A673 (cell line): Measurements from ENCODE around the gene ATRAID. TPM values are rescaled to one million over a fixed set of nuclear protein-coding genes. Genes with fewer than 3 reads are reported as not detected.

Experiments used
- BruUV-seq: library from RNA; stranded (reverse); fragments of 400-500 nt; replicated peaks from 2 replicates; lab custom pipeline; 2021; lab: Mats Ljungman, UMichigan
- CTCF ChIA-PET: fragments of 300-600 bp; sonication (Branson Sonifier 250); formaldehyde crosslinking; loops from one replicate; lab custom pipeline; 2022; ENCODE audit warnings: antibody characterized with exemption; lab: Charles Lee
- POLR2A ChIA-PET: fragments of 300-600 bp; sonication (Branson Sonifier 250); formaldehyde crosslinking; loops from one replicate; lab custom pipeline; 2022; ENCODE audit warnings: antibody characterized with exemption; ENCODE audit not compliant: low non-redundant PET; lab: Charles Lee
- DNase-seq: peaks from one replicate; pipeline ENCODE4 v3.0.0-alpha.2; 2015; ENCODE audit warnings: low spot score
- H3K27ac ChIP-seq: fragments of 200-600 bp; sonication (generic); 2 replicates; pipeline ENCODE4 v1.5.1; 2016; ENCODE audit warnings: mixed run types, low read depth, mild to moderate bottlenecking, mixed read lengths, antibody characterized with exemption, low read length; ENCODE audit not compliant: poor library complexity, severe bottlenecking
- H3K27me3 ChIP-seq: fragments of 200-600 bp; sonication (generic); replicated peaks from 2 replicates; pipeline ENCODE4 v1.6.1; 2017; ENCODE audit warnings: mixed run types, low read depth, mild to moderate bottlenecking, mixed read lengths, antibody characterized with exemption, low read length; ENCODE audit not compliant: insufficient read depth, poor library complexity
- H3K36me3 ChIP-seq: fragments of 200-600 bp; sonication (generic); 2 replicates; pipeline ENCODE4 v1.6.1; 2016; ENCODE audit warnings: mixed run types, mild to moderate bottlenecking, mixed read lengths, antibody characterized with exemption, low read length; ENCODE audit not compliant: insufficient read depth, poor library complexity, severe bottlenecking
- H3K4me1 ChIP-seq: fragments of 200-600 bp; sonication (generic); 2 replicates; pipeline ENCODE4 v1.6.1; 2017; ENCODE audit warnings: mixed run types, mild to moderate bottlenecking, mixed read lengths, antibody characterized with exemption, low read length; ENCODE audit not compliant: insufficient read depth, poor library complexity, severe bottlenecking
- H3K4me3 ChIP-seq: fragments of 200-600 bp; sonication (generic); 2 replicates; pipeline ENCODE4 v1.5.1; 2016; ENCODE audit warnings: low read depth, mixed run types, mild to moderate bottlenecking, mixed read lengths, low read length; ENCODE audit not compliant: poor library complexity, severe bottlenecking
- H3K9me3 ChIP-seq: fragments of 200-600 bp; sonication (generic); 2 replicates; pipeline ENCODE4 v1.6.1; 2016; ENCODE audit warnings: mixed run types, low read depth, mild to moderate bottlenecking, mixed read lengths, antibody characterized with exemption, low read length; ENCODE audit not compliant: poor library complexity, severe bottlenecking
- CTCF ChIP-seq: fragments of 300-800, 200-600 bp; sonication (generic); conservative IDR thresholded peaks from 2 replicates; pipeline ENCODE4 v1.5.1; 2017; ENCODE audit warnings: low read depth, mild to moderate bottlenecking, antibody characterized with exemption, low read length, moderate library complexity, mixed read lengths
- EZH2 ChIP-seq: fragments of 200-600 bp; sonication (generic); IDR thresholded peaks from 2 replicates; pipeline ENCODE4 v1.6.1; 2017; ENCODE audit warnings: borderline replicate concordance, low read depth, mild to moderate bottlenecking, mixed read lengths, antibody characterized with exemption, low read length; ENCODE audit not compliant: poor library complexity, severe bottlenecking
- intact Hi-C: fragments of 100-400 bp; cut with micrococcal nuclease; formaldehyde crosslinking; loops from one replicate; pipeline ENCODE4 v1.10.0; 2022; ENCODE audit not compliant: unreplicated experiment
- total RNA-seq: library from RNA; stranded (reverse); gene quantifications from 2 replicates; pipeline ENCODE4 v1.2.3, GENCODE V29; 2021

Gene ATRAID
- total RNA-seq, 1 experiment from 2014 or later, result 107 TPM

GRCh38 chr2:27236136-27236535 is 24.3 kb downstream of the ATRAID start:
- ChIA-PET CTCF (no interaction called here), POLR2A (interaction anchor here (0.5 kb wide), 1 partner anchor 1095 kb away, joined by 4 read pairs; no protein-coding TSS in a partner anchor)
- H3K36me3 ChIP-seq, result peaks cover 100% of the 10 kb centered on the region
- no peaks in the 10 kb centered on the region for H3K4me1 ChIP-seq
- no peak overlapping the region for H3K27ac ChIP-seq
- TF ChIP-seq CTCF, result no peak
- no peak for TF ChIP-seq EZH2
- no peak for DNase-seq
- intact Hi-C loops, result no loop called here
- H3K27me3 ChIP-seq, result no peaks in the 10 kb centered on the region
- no TSS peak for BruUV-seq
- H3K9me3 ChIP-seq, result no peaks in the 10 kb centered on the region
- no peak overlapping the region for H3K4me3 ChIP-seq

GRCh38 chr2:27236626-27237025 is 24.8 kb downstream of the ATRAID start:
- no peaks in the 10 kb centered on the region for H3K4me1 ChIP-seq
- intact Hi-C loops, result no loop called here
- TF ChIP-seq CTCF, result no peak
- TF ChIP-seq EZH2, result no peak

GRCh38 chr2:27237341-27237945 is 25.6 kb downstream of the ATRAID start:
- H3K9me3 ChIP-seq, result no peaks in the 10 kb centered on the region
- intact Hi-C loops, result no loop called here
- H3K36me3 ChIP-seq, result peaks cover 100% of the 10 kb centered on the region
- no peak overlapping the region for H3K27ac ChIP-seq
- H3K27me3 ChIP-seq, result no peaks in the 10 kb centered on the region
- H3K4me3 ChIP-seq, result no peak overlapping the region
- BruUV-seq, result no TSS peak
- POLR2A ChIA-PET, result no interaction called here
- no peaks in the 10 kb centered on the region for H3K4me1 ChIP-seq
- CTCF ChIA-PET, result no interaction called here
- TF ChIP-seq EZH2 (no peak), CTCF (no peak)
- no peak for DNase-seq

More at GRCh38 chr2:27236626-27237025, 24.8 kb downstream of the ATRAID start:
- CTCF ChIA-PET, result no interaction called here
- Histone ChIP-seq H3K27me3 (no peaks in the 10 kb centered on the region), H3K4me3 (no peak overlapping the region), H3K36me3 (peaks cover 100% of the 10 kb centered on the region), H3K9me3 (no peaks in the 10 kb centered on the region), H3K27ac (no peak overlapping the region)
- DNase-seq, result no peak
- BruUV-seq, result no TSS peak
- POLR2A ChIA-PET, result interaction anchor here (0.5 kb wide), 1 partner anchor 1096 kb away, joined by 4 read pairs; no protein-coding TSS in a partner anchor
